Activated naive CD8-positive, alpha-beta T cell treated with anti-CD3 and anti-CD28 coated beads for 36 hours (primary cell): ENCODE measurements around the gene ASRGL1. TPM values are rescaled to one million over a fixed set of nuclear protein-coding genes. Genes with fewer than 3 reads are reported as not detected.
"Not testable (repeated sequence)": the region's sequence is repeated elsewhere in the genome, so short reads cannot be mapped to it uniquely, and the experiment has no call there.

Experiments
- DNase-seq: peaks from one replicate; pipeline ENCODE4 v3.0.0; 2021
- H3K27ac Mint-ChIP-seq: one replicate; pipeline ENCODE4 v1.8.0; 2022; ENCODE audit warnings: mild to moderate bottlenecking, moderate library complexity, mixed read lengths
- H3K27me3 Mint-ChIP-seq: one replicate; pipeline ENCODE4 v1.8.0; 2022; ENCODE audit warnings: mild to moderate bottlenecking, mixed read lengths
- H3K36me3 Mint-ChIP-seq: one replicate; pipeline ENCODE4 v1.8.0; 2021; ENCODE audit warnings: mild to moderate bottlenecking, mixed read lengths
- H3K4me1 Mint-ChIP-seq: one replicate; pipeline ENCODE4 v1.8.0; 2021; ENCODE audit warnings: mixed read lengths
- H3K4me3 Mint-ChIP-seq: one replicate; pipeline ENCODE4 v1.8.0; 2022; ENCODE audit warnings: mild to moderate bottlenecking, moderate library complexity, mixed read lengths
- H3K9me3 Mint-ChIP-seq: one replicate; pipeline ENCODE4 v1.8.0; 2022; ENCODE audit warnings: mixed read lengths
- total RNA-seq, 2 experiments: library from RNA; stranded (reverse); gene quantifications; one replicate each; pipeline ENCODE4 v1.2.3, GENCODE V29; 2021

Gene ASRGL1
- 10 to 100 TPM; 11.1 to 11.9 TPM for total RNA-seq

- H3K27me3 Mint-ChIP-seq: no peaks in the 10 kb centered on the region
- peak within 1 kb of the TSS; percentile 85 for H3K4me3 Mint-ChIP-seq
- H3K27ac Mint-ChIP-seq: peak within 1 kb of the TSS; percentile 46
- no peaks in the 10 kb centered on the region for H3K36me3 Mint-ChIP-seq
- peaks cover 18% of the 10 kb centered on the region for H3K4me1 Mint-ChIP-seq
- H3K9me3 Mint-ChIP-seq: no peaks in the 10 kb centered on the region
- peak; percentile 86 for DNase-seq
These were observed at the start of gene ASRGL1 for GRCh38 chr11:62337303-62338181. Gene ASRGL1, plus strand, starts transcription at chr11:62337448. Its CDS starts 530 bp downstream, at chr11:62337978.

GRCh38 chr11:62295504-62295903, 41.7 kb upstream of the ASRGL1 start:
- H3K36me3 Mint-ChIP-seq: peaks cover 1% of the 10 kb centered on the region
- DNase-seq: no peak
- H3K9me3 Mint-ChIP-seq: no peaks in the 10 kb centered on the region
- no peak overlapping the region for H3K4me3 Mint-ChIP-seq
- peaks cover 13% of the 10 kb centered on the region for H3K27me3 Mint-ChIP-seq
- no peak overlapping the region for H3K27ac Mint-ChIP-seq
- H3K4me1 Mint-ChIP-seq: no peaks in the 10 kb centered on the region

DNA sequence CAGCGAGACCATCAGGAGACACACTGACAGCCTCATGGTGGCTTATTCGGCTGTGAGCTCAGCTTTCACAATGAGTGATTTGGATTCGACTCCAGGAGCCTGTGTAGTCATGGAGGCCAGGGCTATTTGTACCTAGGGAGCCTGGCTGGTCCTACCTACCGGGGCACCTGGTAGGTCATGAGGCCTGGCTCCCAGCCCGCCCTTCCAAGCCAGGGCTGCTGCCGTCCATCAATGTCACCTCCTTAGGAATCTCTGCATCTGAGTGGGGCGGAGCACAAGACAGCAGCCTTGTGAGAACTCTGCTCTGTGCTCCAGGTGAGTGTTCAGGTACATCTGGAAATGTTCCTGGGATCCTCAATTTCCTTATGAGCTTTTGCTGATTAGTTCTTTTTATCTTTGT, 38.3 kb upstream of the ASRGL1 start, which contains the start of gene SCGB1D4:
Gene SCGB1D4 (minus strand): TSS at position 101 of the 400 bp plus-strand sequence. CDS start 65 bp downstream, at position 36.
- H3K27ac Mint-ChIP-seq: no peak within 1 kb of the TSS
- peaks cover 22% of the 10 kb centered on the region for H3K27me3 Mint-ChIP-seq
- no peaks in the 10 kb centered on the region for H3K9me3 Mint-ChIP-seq
- no peak for DNase-seq
- no peaks in the 10 kb centered on the region for H3K4me1 Mint-ChIP-seq
- H3K4me3 Mint-ChIP-seq: no peak within 1 kb of the TSS
- no peaks in the 10 kb centered on the region for H3K36me3 Mint-ChIP-seq

DNA sequence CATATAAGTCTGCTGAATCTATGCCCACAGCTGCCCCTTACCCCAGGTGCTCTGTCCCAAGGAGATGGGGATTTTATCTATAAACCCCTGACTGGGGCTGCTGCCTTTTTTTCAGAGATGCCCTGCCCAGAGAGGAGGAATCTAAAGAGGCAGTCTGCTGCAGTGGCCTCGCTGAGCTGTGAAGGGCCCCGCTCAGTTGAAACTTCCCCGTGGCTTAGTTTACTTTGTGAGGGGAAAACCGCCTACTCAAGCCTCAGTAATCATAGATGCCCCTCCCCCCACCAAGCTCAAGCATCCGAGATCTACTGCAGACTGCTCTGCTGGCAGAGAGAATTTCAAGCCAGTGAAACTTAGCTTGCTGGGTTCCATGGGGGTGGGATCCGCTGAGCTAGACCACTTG, 31.0 kb upstream of the ASRGL1 start:
- no peak for DNase-seq
- H3K9me3 Mint-ChIP-seq: peaks cover 3% of the 10 kb centered on the region
- H3K27me3 Mint-ChIP-seq: peaks cover 34% of the 10 kb centered on the region
- H3K36me3 Mint-ChIP-seq: no peaks in the 10 kb centered on the region
- no peak overlapping the region for H3K4me3 Mint-ChIP-seq
- H3K4me1 Mint-ChIP-seq: peaks cover 3% of the 10 kb centered on the region
- no peak overlapping the region for H3K27ac Mint-ChIP-seq

DNA sequence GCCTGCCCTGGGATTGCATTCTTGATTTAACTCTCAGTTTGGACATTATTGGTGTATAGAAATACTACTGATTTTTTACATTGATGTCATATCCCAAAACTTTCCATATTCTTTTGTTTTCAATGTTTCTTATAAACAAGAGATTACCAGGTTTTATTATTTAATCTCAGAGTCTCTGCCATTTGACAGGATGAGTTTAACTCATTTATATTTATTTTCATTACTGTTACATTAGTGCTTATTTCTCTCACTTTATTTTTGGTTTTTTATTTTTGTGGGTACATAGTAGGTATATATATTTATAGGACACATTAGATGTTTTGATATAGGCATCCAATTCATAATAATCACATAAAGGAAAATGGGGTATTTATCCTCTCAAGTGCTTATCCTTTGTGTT, 29.3 kb upstream of the ASRGL1 start:
- Mint-ChIP-seq H3K27ac (no peak overlapping the region), H3K36me3 (no peaks in the 10 kb centered on the region), H3K4me3 (no peak overlapping the region), H3K4me1 (peaks cover 8% of the 10 kb centered on the region), H3K9me3 (peaks cover 3% of the 10 kb centered on the region), H3K27me3 (peaks cover 42% of the 10 kb centered on the region)
- DNase-seq: no peak

DNA sequence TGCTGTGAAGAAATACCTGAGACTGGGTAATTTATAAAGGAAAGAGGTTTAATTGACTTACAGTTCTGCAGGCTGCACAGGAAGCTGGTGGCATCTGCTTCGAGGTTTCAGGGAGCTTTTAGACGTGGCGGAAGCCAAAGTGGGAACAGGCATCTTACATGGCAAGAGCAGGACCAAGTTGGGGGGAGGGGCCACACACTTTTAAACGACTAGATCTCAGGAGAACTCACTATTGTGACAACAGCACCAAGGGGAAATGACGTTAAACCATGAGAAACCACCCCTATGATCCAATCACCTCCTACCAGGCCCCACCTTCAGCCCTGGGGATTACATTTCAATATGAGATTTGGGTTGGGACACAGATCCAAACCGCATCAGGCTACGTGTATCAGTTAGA, 27.3 kb upstream of the ASRGL1 start:
- no peak for DNase-seq
- H3K4me1 Mint-ChIP-seq: peaks cover 8% of the 10 kb centered on the region
- H3K36me3 Mint-ChIP-seq: no peaks in the 10 kb centered on the region
- H3K4me3 Mint-ChIP-seq: no peak overlapping the region
- no peak overlapping the region for H3K27ac Mint-ChIP-seq
- H3K9me3 Mint-ChIP-seq: peaks cover 3% of the 10 kb centered on the region
- peaks cover 46% of the 10 kb centered on the region for H3K27me3 Mint-ChIP-seq

DNA sequence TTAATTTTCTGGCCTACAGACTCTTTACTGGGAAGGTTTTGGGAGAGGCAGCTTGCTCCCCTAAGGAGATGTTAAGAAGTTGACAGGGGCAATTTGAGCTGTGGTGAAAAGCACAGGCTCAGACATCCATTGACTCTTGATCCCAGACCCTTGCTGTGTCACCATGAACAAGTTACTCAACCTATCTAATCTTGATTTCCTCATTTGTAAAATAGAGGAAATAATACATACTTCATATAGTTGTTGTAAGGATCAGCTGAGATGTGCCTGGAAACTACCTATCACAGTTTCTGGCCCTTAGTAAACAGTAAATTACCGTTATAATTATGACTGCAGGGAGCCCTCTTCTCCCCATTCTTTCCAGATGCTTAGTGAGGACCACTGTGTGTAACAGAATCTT, 21.8 kb upstream of the ASRGL1 start:
- no peak for DNase-seq
- Mint-ChIP-seq H3K27me3 (peaks cover 27% of the 10 kb centered on the region), H3K27ac (no peak overlapping the region), H3K9me3 (no peaks in the 10 kb centered on the region), H3K36me3 (no peaks in the 10 kb centered on the region), H3K4me3 (no peak overlapping the region), H3K4me1 (peaks cover 8% of the 10 kb centered on the region)

DNA sequence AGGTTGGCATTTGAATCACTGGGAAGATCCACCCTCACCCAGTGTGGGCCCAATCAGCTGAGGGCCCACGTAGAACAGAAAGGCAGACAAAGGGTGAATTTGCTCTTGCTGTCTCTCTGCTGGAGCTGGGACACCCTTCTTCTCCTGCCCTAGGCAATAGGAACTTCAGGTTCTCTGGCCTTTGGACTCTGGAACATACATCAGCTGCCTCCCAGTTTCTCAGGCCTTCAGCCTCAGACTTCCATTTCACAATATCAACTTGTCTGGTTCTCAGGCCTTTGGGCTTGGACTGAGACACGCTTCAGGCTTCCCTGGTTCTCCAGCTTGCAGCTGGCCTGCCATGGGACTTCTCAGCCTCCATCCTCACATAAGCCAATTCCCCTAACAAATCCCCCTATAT, 14.7 kb upstream of the ASRGL1 start:
- Mint-ChIP-seq H3K27ac (no peak overlapping the region), H3K4me3 (no peak overlapping the region), H3K27me3 (peaks cover 3% of the 10 kb centered on the region), H3K4me1 (peaks cover 2% of the 10 kb centered on the region), H3K36me3 (no peaks in the 10 kb centered on the region), H3K9me3 (no peaks in the 10 kb centered on the region)
- no peak for DNase-seq

- H3K4me3 Mint-ChIP-seq: no peak overlapping the region
- no peak overlapping the region for H3K27ac Mint-ChIP-seq
- no peaks in the 10 kb centered on the region for H3K9me3 Mint-ChIP-seq
- peaks cover 2% of the 10 kb centered on the region for H3K4me1 Mint-ChIP-seq
- H3K27me3 Mint-ChIP-seq: peaks cover 6% of the 10 kb centered on the region
- no peaks in the 10 kb centered on the region for H3K36me3 Mint-ChIP-seq
- DNase-seq: peak; percentile 81
These were observed 12.3 kb upstream of the ASRGL1 start for GRCh38 chr11:62324731-62325556.

- not testable (repeated sequence) for H3K9me3 Mint-ChIP-seq, H3K36me3 Mint-ChIP-seq, H3K27ac Mint-ChIP-seq, H3K27me3 Mint-ChIP-seq, H3K4me1 Mint-ChIP-seq, H3K4me3 Mint-ChIP-seq, DNase-seq
These were observed 11.5 kb upstream of the ASRGL1 start for GRCh38 chr11:62325781-62326180.

DNA sequence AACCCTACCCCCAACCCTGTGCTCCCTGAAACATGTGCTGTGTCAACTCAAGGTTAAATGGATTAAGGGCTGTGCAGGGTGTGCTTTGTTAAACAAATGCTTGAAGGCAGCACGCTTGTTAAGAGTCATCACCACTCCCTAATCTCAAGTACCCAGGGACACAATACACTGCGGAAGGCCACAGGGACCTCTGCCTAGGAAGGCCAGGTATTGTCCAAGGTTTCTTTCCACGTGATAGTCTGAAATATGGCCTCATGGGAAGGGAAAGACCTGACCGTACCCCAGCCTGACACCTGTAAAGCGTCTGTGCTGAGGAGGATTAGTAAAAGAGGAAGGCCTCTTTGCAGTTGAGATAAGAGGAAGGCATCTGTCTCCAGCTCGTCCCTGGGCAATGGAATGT, 10.5 kb upstream of the ASRGL1 start:
- H3K27ac Mint-ChIP-seq: not testable (repeated sequence)

GRCh38 chr11:62327541-62327940, 9.7 kb upstream of the ASRGL1 start:
- H3K36me3 Mint-ChIP-seq, H3K4me1 Mint-ChIP-seq, H3K27ac Mint-ChIP-seq: not testable (repeated sequence)

More for the DNA sequence above, 10.5 kb upstream of the ASRGL1 start:
- H3K36me3 Mint-ChIP-seq, DNase-seq, H3K27me3 Mint-ChIP-seq, H3K4me3 Mint-ChIP-seq, H3K4me1 Mint-ChIP-seq, H3K9me3 Mint-ChIP-seq: not testable (repeated sequence)

GRCh38 chr11:62331264-62331663, 6.0 kb upstream of the ASRGL1 start:
- not testable (repeated sequence) for H3K36me3 Mint-ChIP-seq, H3K27me3 Mint-ChIP-seq, H3K27ac Mint-ChIP-seq, H3K9me3 Mint-ChIP-seq, DNase-seq, H3K4me3 Mint-ChIP-seq, H3K4me1 Mint-ChIP-seq

More at GRCh38 chr11:62327541-62327940, 9.7 kb upstream of the ASRGL1 start:
- H3K4me3 Mint-ChIP-seq, DNase-seq, H3K27me3 Mint-ChIP-seq, H3K9me3 Mint-ChIP-seq: not testable (repeated sequence)

GRCh38 chr11:62333768-62334167, 3.5 kb upstream of the ASRGL1 start:
- DNase-seq: no peak
- peaks cover 10% of the 10 kb centered on the region for H3K27me3 Mint-ChIP-seq
- H3K4me3 Mint-ChIP-seq: no peak overlapping the region
- no peaks in the 10 kb centered on the region for H3K9me3 Mint-ChIP-seq
- peaks cover 15% of the 10 kb centered on the region for H3K4me1 Mint-ChIP-seq
- H3K27ac Mint-ChIP-seq: no peak overlapping the region
- no peaks in the 10 kb centered on the region for H3K36me3 Mint-ChIP-seq

GRCh38 chr11:62336949-62337302, 322 bp upstream of the ASRGL1 start:
- H3K36me3 Mint-ChIP-seq, DNase-seq, H3K27me3 Mint-ChIP-seq, H3K9me3 Mint-ChIP-seq: not testable (repeated sequence)
- peaks cover 18% of the 10 kb centered on the region for H3K4me1 Mint-ChIP-seq
- H3K4me3 Mint-ChIP-seq: peak overlapping the region; percentile 85
- H3K27ac Mint-ChIP-seq: peak overlapping the region; percentile 46
